22Rv1 (cell line): ENCODE measurements around the gene PCP2.

Experiments used
- H3K27ac ChIP-seq: fragments of 450-650 bp; 2 replicates; pipeline ENCODE4 v1.5.1; 2017
- ZFX ChIP-seq: fragments of 450-650 bp; IDR thresholded peaks from 2 replicates; pipeline ENCODE4 v1.6.1; 2017; ENCODE audit warnings: antibody characterized with exemption, borderline replicate concordance
- TF ChIP-seq, protein P1 (sequence below): fragments of 450-650 bp; IDR thresholded peaks from 2 replicates; pipeline ENCODE4 v1.5.1; 2017; ENCODE audit warnings: mild to moderate bottlenecking

PCP2 gene

GRCh38 chr19:7628589-7629311 lies 4.8 kb downstream of the PCP2 start:
- peak overlapping the region; percentile 55 for H3K27ac ChIP-seq
- no peak for TF ChIP-seq ZFX
- TF ChIP-seq, protein P1, sequence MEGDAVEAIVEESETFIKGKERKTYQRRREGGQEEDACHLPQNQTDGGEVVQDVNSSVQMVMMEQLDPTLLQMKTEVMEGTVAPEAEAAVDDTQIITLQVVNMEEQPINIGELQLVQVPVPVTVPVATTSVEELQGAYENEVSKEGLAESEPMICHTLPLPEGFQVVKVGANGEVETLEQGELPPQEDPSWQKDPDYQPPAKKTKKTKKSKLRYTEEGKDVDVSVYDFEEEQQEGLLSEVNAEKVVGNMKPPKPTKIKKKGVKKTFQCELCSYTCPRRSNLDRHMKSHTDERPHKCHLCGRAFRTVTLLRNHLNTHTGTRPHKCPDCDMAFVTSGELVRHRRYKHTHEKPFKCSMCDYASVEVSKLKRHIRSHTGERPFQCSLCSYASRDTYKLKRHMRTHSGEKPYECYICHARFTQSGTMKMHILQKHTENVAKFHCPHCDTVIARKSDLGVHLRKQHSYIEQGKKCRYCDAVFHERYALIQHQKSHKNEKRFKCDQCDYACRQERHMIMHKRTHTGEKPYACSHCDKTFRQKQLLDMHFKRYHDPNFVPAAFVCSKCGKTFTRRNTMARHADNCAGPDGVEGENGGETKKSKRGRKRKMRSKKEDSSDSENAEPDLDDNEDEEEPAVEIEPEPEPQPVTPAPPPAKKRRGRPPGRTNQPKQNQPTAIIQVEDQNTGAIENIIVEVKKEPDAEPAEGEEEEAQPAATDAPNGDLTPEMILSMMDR, result no peak

GRCh38 chr19:7627166-7627565 lies 6.4 kb downstream of the PCP2 start:
- H3K27ac ChIP-seq, result no peak overlapping the region

GRCh38 chr19:7625763-7626372 lies 7.7 kb downstream of the PCP2 start:
- H3K27ac ChIP-seq, result no peak overlapping the region
- TF ChIP-seq, protein P1, result no peak
- TF ChIP-seq ZFX, result no peak

More at GRCh38 chr19:7627166-7627565, 6.4 kb downstream of the PCP2 start:
- TF ChIP-seq, protein P1, result no peak
- no peak for TF ChIP-seq ZFX

DNA sequence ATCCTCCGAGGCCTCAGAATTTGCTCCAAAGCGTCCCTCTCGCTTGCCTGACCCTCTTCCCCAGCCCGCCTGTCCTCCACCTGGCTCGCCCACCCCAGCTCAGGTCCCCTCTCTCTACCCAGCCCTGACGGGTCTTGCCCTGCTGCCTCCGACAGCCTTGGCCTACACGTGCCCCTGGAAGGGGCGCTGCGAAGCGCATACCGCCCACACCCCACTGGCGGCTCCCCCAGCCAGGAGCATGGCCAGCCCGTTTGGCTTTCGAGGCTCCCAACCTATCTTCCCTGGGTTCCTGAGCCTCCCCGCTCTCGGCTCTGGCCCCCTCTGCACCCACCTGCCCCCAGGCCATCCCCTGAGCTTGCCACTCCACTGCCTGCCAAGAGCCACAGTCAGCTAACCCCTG lies 8.7 kb downstream of the PCP2 start:
- H3K27ac ChIP-seq, result no peak overlapping the region
- TF ChIP-seq ZFX, result no peak

DNA sequence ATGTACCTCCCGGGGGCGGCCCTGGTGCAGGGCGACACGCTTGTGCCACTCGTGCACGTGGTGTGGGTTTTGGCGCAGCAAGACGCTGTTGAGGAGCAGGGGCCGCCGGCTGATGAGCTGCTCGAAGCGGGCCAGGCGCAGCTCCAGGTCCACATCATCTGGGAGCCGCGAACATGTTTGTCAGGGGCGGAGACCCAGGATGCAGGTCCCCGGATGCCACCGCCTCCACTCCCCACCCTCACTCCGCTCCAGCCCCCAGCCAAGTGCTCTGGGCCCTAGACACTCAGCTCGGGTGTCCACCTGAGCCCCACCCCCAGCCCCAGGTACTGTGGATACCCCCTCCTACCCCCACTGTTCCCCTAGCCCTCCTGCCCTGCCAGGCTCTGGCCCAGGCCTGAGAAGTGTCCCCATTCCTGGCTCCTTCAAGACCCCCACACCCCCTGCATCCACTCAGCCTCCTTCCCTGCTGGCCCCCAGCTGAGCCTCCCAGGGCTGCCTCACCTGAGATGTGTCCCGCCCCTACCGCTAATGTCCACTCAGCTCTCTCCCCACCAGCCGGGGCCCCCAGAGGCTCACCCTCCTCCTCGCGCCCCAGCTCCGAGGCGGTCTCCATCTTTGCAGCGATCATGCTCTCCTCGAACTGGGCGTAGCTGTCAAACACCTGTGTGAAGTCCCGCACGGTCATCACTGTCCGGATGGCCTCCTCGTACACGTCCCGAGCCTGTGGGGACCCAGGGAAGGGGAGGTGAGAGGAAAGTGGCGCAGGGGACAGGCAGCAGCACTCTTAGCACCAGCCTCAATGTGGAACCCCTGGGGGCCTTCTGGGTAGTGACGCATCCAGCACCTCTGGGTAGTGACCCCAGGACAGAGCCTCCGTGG lies 9.6 kb downstream of the PCP2 start:
- no peak overlapping the region for H3K27ac ChIP-seq
- no peak for TF ChIP-seq ZFX

- H3K27ac ChIP-seq, result 0 out of 2 replicates have a peak overlapping the region, but pooled peaks have one; percentile 100
- no peak for TF ChIP-seq ZFX
- TF ChIP-seq, protein P1, result no peak
These were observed 10.4 kb downstream of the PCP2 start for GRCh38 chr19:7622933-7623685.

GRCh38 chr19:7620442-7621412 lies 12.8 kb downstream of the PCP2 start:
- TF ChIP-seq, protein P1, result no peak

More at GRCh38 chr19:7620442-7621412, 12.8 kb downstream of the PCP2 start:
- H3K27ac ChIP-seq, result peak overlapping the region; percentile 100
